Activated T-helper 1 cell treated with anti-CD3 and anti-CD28 coated beads, Interleukin-12 subunit alpha, Interleukin-12 subunit beta, Interleukin-2, Interleukin-4 antibody, amounts not matched to agents 30 ng/mL and 10 ng/mL and 1 ng/mL, durations not matched to agents 14 hours and 24 hours and 36 hours (primary cell): ENCODE measurements around the gene CASP12. TPM values are rescaled to one million over a fixed set of nuclear protein-coding genes. Genes with fewer than 3 reads are reported as not detected.
A peak's percentile ranks its signal among the peaks of the same experiment; 100 is the strongest.
"Not testable (repeated sequence)": the region's sequence is repeated elsewhere in the genome, so short reads cannot be mapped to it uniquely, and the experiment has no call there.

ENCODE experiments used
- DNase-seq: peaks from one replicate; pipeline ENCODE4 v3.0.0; 2021; ENCODE audit warnings: low spot score
- H3K27ac Mint-ChIP-seq: one replicate; pipeline ENCODE4 v1.8.0; 2021; ENCODE audit warnings: mild to moderate bottlenecking, mixed read lengths
- H3K27me3 Mint-ChIP-seq: one replicate; pipeline ENCODE4 v1.8.0; 2022; ENCODE audit warnings: mild to moderate bottlenecking, moderate library complexity, mixed read lengths; ENCODE audit not compliant: insufficient read depth
- H3K36me3 Mint-ChIP-seq: one replicate; pipeline ENCODE4 v1.8.0; 2021; ENCODE audit warnings: low read depth, mixed read lengths
- H3K4me1 Mint-ChIP-seq: one replicate; pipeline ENCODE4 v1.8.0; 2021; ENCODE audit warnings: low read depth, mixed read lengths
- H3K4me3 Mint-ChIP-seq: one replicate; pipeline ENCODE4 v1.8.0; 2021; ENCODE audit warnings: mild to moderate bottlenecking, moderate library complexity, mixed read lengths
- H3K9me3 Mint-ChIP-seq: one replicate; pipeline ENCODE4 v1.8.0; 2021; ENCODE audit warnings: mixed read lengths
- intact Hi-C: fragments of 100-400 bp; cut with micrococcal nuclease; formaldehyde crosslinking; loops from one replicate; pipeline ENCODE4 v1.15.1; 2024
- total RNA-seq: library from RNA; stranded (reverse); gene quantifications from 2 replicates; pipeline ENCODE4 v1.2.3, GENCODE V29; 2022

The CASP12 gene
- total RNA-seq = not detected in 2 replicates

DNA sequence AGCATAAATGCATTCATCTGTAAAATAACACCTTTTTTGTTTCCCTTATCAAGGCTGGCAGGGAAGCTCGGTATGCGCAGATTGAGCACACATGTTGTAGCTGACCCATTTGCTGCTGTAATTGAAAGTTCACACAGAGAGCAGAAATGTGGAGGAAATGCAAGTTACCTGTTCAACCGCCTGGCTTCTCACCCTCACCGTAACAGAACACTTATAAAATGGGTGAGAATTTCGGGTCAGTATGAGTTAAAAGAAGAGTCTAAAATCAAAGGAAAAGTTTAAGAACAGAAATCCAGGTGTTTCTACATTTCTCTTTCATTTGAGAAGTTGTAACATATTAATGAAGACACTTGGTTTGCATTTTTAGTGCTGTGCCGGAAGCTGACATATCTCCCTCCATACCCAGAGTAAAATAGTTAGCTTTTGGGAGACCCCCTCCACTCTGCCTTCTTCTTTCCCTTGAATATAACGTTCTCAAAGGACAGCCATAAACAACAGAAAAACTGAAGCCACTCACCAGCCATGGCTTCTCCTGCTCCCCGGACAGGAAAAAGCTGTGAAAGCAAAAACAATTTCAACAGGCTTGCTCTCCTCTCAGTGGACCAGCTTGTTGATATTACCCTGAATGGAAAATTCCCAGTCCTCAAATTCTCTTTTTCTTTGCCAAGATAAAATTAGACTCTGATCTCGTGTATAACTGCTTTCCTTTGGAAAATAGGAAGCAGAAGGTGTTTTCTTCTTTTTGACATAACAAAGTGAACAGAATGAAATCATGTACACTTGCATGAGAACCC is at the start of gene CASP12:
Gene CASP12, minus strand, starts transcription at position 570 of the 794 bp plus-strand sequence.
- peaks cover 2% of the 10 kb centered on the region for H3K27me3 Mint-ChIP-seq
- H3K36me3 Mint-ChIP-seq = peaks cover 5% of the 10 kb centered on the region
- intact Hi-C loops = no loop called here
- peaks cover 21% of the 10 kb centered on the region for H3K4me1 Mint-ChIP-seq
- DNase-seq = no peak
- peaks cover 9% of the 10 kb centered on the region for H3K9me3 Mint-ChIP-seq
- no peak within 1 kb of the TSS for H3K27ac Mint-ChIP-seq
- peak within 1 kb of the TSS; percentile 51 for H3K4me3 Mint-ChIP-seq

DNA sequence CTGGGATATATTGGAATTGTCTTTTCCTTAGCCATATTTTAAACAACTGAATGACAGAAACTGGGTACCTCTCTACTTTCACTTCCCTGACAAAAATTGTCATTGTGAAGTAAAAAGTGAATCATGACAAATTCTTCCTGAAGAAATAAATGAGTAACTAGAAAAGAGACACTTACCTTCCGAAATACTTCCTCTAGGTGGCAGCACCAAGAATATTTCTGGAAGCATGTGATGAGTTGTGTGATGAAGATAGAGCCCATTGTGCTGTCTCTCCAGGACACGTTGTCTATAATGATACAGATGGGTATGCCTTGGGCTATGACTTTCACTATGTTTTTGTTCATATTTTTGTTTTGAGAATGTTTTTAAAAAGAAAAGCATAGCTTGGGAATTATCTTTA is 48.6 kb upstream of the CASP12 start:
- DNase-seq = peak; percentile 12
- no peaks in the 10 kb centered on the region for H3K27me3 Mint-ChIP-seq
- intact Hi-C loops = no loop called here
- H3K4me3 Mint-ChIP-seq = no peak overlapping the region
- no peaks in the 10 kb centered on the region for H3K9me3 Mint-ChIP-seq
- H3K36me3 Mint-ChIP-seq = peaks cover 80% of the 10 kb centered on the region
- H3K4me1 Mint-ChIP-seq = peaks cover 6% of the 10 kb centered on the region
- no peak overlapping the region for H3K27ac Mint-ChIP-seq

DNA sequence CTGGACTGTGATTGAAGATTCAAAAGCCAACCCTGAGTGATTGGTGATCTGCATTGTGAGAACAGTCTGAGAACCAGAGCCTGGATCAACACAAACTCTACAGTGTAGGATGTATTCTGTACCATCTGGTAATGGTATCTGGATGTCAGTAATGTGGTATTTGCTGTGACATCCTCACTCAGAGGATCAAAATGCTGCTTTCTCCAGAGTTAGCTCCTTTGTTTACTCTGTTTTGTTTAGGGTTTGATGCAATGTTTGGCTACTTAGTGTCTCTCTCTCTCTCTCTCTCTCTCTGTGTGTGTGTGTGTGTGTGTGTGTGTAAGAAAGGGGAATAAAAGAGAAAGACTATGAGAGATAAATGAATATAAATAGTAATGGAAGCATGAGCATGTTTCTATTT is 45.8 kb upstream of the CASP12 start:
- no peak for DNase-seq
- no peak overlapping the region for H3K27ac Mint-ChIP-seq
- H3K36me3 Mint-ChIP-seq = peaks cover 58% of the 10 kb centered on the region
- H3K27me3 Mint-ChIP-seq = no peaks in the 10 kb centered on the region
- no peak overlapping the region for H3K4me3 Mint-ChIP-seq
- intact Hi-C loops = no loop called here
- H3K9me3 Mint-ChIP-seq = no peaks in the 10 kb centered on the region
- H3K4me1 Mint-ChIP-seq = peaks cover 6% of the 10 kb centered on the region

DNA sequence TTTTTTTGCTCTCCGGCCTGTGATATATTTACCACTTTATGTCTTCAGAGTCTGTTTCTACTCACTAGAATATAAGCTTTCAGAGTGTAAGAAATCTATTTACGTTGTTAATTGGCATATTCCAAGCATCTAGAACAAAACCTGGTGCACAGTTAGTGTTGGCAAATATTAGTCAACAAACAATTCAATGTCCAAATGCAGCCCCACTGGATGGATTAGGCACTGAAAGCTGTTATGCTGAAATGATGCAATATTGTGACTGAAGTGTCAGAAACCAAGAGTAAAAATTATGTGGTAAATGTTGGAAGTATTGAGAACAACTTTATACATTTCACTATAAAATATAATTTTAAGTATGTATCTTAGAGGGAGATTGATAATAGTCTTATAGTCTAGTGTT is 45.3 kb upstream of the CASP12 start:
- Mint-ChIP-seq H3K27ac (no peak overlapping the region), H3K4me1 (peaks cover 6% of the 10 kb centered on the region), H3K4me3 (no peak overlapping the region), H3K27me3 (no peaks in the 10 kb centered on the region), H3K9me3 (no peaks in the 10 kb centered on the region), H3K36me3 (peaks cover 53% of the 10 kb centered on the region)
- DNase-seq = no peak
- intact Hi-C loops = no loop called here

DNA sequence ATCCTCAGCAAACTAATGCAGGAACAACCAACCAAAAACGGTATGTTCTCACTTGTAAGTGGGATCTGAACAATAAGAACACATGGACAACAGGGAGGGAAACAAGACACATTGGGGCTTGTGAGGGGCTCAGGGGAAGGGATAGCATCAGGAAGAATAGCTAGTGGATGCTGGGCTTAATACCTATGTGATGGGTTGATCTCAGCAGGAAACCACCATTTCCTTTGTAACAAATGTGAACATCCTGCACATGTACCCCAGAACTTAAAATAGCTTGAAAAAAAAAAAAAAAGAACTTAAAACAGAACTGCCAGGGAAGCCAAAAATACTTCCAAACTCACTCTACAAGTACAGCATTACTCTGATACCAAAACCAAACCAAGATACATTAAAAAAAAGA is 36.3 kb upstream of the CASP12 start:
- Mint-ChIP-seq H3K27ac (no peak overlapping the region), H3K36me3 (peaks cover 22% of the 10 kb centered on the region), H3K4me3 (peak overlapping the region; percentile 52), H3K9me3 (peaks cover 28% of the 10 kb centered on the region), H3K27me3 (peaks cover 2% of the 10 kb centered on the region), H3K4me1 (peaks cover 13% of the 10 kb centered on the region)
- DNase-seq = no peak
- intact Hi-C loops = no loop called here

DNA sequence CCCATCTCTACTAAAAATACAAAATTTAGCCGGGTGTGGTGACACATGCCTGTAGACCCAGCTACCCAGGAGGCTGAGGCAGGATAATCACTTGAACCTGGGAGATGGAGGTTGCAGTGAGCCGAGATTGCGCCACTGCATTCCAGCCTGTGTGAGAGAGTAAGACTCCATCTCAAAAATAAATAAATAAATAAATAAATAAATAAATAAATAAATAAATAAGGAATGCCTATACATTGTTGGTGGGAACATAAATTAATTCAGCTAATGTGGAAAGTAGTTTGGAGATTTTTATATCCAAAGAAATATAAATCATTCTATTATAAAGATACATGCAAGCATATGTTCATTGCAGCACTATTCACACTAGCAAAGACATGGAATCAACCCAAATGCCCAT is 35.8 kb upstream of the CASP12 start:
- peaks cover 22% of the 10 kb centered on the region for H3K36me3 Mint-ChIP-seq
- intact Hi-C loops, H3K27me3 Mint-ChIP-seq, H3K27ac Mint-ChIP-seq, DNase-seq: not testable (repeated sequence)
- peaks cover 32% of the 10 kb centered on the region for H3K9me3 Mint-ChIP-seq
- peaks cover 13% of the 10 kb centered on the region for H3K4me1 Mint-ChIP-seq
- H3K4me3 Mint-ChIP-seq = peak overlapping the region; percentile 52

DNA sequence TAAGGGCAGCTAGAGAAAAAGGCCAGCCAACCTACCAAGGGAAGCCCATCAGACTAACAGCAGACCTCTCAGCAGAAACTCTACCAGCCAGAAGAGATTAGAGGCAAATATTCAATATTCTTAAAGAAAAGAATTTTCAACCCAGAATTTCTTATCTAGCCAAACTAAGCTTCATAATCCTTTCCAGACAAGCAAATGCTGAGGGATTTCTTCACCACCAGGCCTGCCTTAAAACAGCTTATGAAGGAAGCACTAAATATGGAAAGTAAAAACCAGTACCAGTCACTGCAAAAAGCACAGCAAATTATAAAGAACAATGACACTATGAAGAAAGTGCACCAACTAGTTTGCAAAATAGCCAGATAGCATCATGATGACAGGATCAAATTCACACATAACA is 30.6 kb upstream of the CASP12 start:
- intact Hi-C loops = no loop called here
- peaks cover 23% of the 10 kb centered on the region for H3K36me3 Mint-ChIP-seq

DNA sequence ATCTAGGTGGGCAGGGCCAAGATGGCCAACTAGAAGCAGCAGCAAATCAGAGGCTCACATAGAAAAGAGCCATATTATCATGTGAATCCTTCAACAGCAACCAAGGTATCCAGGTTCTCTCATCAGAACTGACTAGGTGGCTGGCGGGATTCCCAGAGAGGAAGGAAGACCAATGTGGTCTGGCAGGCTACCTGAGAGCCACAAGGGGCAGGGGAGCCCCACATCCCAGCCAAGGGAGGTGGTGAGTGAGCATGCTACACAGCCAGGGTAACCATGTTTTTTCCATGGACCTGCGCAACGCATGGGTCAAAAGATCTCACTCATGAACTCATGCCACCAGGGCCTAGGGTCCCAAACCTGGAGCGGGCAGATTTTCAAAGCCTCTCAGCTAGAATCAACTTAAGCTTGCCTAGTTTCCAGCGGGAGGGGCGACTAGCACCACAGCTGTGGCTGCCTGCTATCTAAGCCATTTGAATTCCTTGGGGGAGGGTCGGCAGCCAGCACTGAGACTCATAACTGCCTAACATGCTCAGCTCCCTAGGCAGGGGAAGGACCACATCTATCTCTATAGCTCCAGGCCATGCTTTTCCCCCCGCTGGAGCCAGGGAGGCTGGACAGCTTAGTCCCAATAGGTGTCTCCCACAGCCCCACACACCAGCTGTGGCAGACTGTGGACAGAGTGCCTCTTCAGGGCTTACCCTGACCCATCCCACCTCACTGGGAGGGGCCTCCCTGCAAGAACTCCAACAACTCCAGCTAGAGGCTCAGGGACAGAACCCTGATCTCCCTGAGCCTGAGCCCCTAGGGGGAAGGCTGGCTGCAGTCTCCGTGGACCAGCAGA is 28.7 kb upstream of the CASP12 start:
- no peak overlapping the region for H3K27ac Mint-ChIP-seq
- peaks cover 7% of the 10 kb centered on the region for H3K27me3 Mint-ChIP-seq
- peaks cover 23% of the 10 kb centered on the region for H3K36me3 Mint-ChIP-seq
- intact Hi-C loops = no loop called here
- H3K9me3 Mint-ChIP-seq = peaks cover 43% of the 10 kb centered on the region
- no peak overlapping the region for H3K4me3 Mint-ChIP-seq
- H3K4me1 Mint-ChIP-seq = no peaks in the 10 kb centered on the region
- DNase-seq = no peak

More for the DNA sequence above, 30.6 kb upstream of the CASP12 start:
- no peaks in the 10 kb centered on the region for H3K4me1 Mint-ChIP-seq
- no peak for DNase-seq
- no peak overlapping the region for H3K27ac Mint-ChIP-seq
- peaks cover 4% of the 10 kb centered on the region for H3K27me3 Mint-ChIP-seq
- H3K9me3 Mint-ChIP-seq = peaks cover 46% of the 10 kb centered on the region
- H3K4me3 Mint-ChIP-seq = no peak overlapping the region

DNA sequence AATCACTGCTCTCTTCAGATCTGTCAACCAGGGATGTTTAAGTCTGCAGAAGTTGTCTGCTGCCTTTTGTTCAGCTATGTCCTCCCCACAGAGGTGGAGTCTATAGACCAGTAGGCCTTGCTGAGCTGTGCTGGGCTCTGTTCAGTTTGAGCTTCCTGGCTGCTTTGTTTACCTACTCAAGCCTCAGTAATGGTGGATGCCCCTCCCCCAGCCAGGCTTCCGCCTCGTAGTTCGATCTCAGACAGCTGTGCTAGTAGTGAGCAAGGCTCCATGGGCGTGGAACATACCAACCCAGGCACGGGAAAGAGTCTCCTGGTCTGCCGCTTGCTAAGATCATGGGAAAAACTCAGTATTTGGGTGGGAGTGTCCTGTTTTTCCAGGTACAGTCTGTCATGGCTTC is 27.6 kb upstream of the CASP12 start:
- peaks cover 42% of the 10 kb centered on the region for H3K9me3 Mint-ChIP-seq
- DNase-seq = no peak
- peaks cover 7% of the 10 kb centered on the region for H3K27me3 Mint-ChIP-seq
- no peaks in the 10 kb centered on the region for H3K4me1 Mint-ChIP-seq
- intact Hi-C loops = no loop called here
- H3K27ac Mint-ChIP-seq = no peak overlapping the region
- H3K36me3 Mint-ChIP-seq = peaks cover 18% of the 10 kb centered on the region
- no peak overlapping the region for H3K4me3 Mint-ChIP-seq

DNA sequence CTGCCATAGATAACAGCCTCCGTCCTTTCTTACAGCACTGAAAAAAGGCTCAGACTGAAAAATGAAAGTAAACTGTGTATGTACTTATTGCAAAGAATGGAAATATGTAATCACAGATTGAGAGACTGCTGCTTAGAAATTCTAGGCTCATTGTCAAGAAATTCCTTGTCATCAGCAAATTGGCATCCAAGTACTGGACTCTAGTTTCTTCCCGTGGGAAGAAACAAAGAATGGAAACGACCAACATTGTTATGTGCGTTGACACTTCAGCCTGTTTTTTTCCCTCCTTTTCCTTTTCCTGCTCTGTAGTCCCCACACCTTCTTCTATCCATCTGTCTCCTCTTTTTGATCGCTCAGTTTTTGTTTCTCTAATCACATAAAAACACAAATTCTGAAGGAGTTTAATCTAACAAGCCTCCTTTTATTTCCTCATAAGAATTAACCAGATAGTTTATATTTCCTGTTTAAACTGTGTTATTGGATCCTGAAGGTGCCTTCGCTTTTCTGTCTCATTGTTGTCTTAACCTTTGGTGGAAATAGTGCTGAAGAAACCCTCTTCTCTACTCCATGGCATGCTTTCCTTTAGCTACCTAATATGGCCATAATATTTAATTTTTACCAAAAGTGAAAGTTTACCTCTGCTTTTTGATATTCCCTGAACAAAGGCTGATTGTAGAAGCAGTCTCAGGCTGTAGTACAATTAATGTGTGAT is 20.0 kb upstream of the CASP12 start:
- H3K9me3 Mint-ChIP-seq = peaks cover 4% of the 10 kb centered on the region
- peaks cover 31% of the 10 kb centered on the region for H3K4me1 Mint-ChIP-seq
- peak overlapping the region; percentile 30 for H3K27ac Mint-ChIP-seq
- H3K27me3 Mint-ChIP-seq = peaks cover 3% of the 10 kb centered on the region
- peaks cover 7% of the 10 kb centered on the region for H3K36me3 Mint-ChIP-seq
- DNase-seq = no peak
- intact Hi-C loops = loop anchor here (2.0 to 5.0 kb wide), 2 partner anchors 217 to 311 kb away; no protein-coding TSS in a partner anchor
- peak overlapping the region; percentile 71 for H3K4me3 Mint-ChIP-seq

DNA sequence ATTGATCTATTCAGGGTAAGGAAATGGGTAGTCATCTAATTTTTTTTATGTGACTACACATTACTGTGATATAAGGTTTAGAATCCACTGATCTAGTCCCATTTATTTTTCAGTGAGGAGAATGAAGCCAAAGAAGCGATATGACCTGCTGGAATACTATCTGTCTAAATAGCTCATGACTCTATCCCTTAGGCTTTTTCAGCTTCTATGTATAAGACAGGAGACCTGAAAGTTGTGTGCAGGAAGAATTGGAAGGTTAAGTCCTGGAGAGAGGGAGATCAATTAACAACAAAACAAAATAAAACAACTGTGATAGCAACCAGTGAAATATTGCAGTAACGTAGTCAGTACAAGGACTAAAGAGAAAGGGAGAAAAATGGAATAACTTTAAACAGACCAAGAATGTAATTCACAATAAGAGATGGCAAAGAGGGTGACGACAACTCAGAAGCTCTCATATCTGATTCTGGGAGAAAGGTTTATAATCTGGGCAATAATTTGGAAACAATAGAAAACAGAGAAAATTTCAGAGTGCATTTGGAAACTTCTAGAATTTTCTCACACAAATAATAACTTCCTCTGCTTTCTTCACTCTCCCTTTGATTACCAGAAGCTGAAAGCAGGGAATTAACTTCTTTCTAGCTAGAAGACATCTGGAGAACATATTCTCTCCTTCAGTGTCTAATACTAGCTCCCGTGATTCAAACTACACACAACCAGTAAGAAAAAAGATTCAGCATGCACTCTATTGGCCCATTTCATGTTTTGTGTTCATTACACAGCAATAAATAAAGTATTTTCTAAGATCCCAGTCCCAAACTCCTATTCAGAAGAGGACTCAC is 19.2 kb upstream of the CASP12 start:
- no peaks in the 10 kb centered on the region for H3K9me3 Mint-ChIP-seq
- peak overlapping the region; percentile 71 for H3K4me3 Mint-ChIP-seq
- intact Hi-C loops = loop anchor here (2.0 to 5.0 kb wide), 3 partner anchors 51 to 310 kb away; partner anchors contain the start of gene CASP4
- H3K36me3 Mint-ChIP-seq = peaks cover 3% of the 10 kb centered on the region
- DNase-seq = no peak
- H3K4me1 Mint-ChIP-seq = peaks cover 31% of the 10 kb centered on the region
- no peaks in the 10 kb centered on the region for H3K27me3 Mint-ChIP-seq
- peak overlapping the region; percentile 30 for H3K27ac Mint-ChIP-seq

DNA sequence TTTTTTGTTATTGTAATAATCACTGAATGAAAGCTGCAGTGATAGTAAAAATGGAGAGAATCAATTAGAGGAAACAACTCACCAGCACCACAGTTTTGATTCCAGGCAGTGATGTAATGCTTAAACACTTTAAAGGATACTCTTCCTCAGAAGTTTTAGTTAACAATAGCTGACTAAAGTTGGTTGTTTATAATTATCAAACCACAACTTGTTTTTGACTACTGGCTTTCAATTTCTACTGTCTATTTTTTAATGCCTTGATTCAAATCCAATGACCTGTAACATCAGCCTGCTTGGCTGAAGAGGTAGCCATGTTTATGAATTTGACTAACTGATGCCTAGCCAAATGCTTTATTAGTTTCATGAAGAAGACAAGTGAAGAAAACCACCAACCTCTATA is 18.2 kb upstream of the CASP12 start:
- no peaks in the 10 kb centered on the region for H3K27me3 Mint-ChIP-seq
- DNase-seq = no peak
- intact Hi-C loops = loop anchor here (2.0 to 5.0 kb wide), 2 partner anchors 52 to 309 kb away; partner anchors contain the start of gene CASP4
- peak overlapping the region; percentile 63 for H3K4me3 Mint-ChIP-seq
- H3K4me1 Mint-ChIP-seq = peaks cover 31% of the 10 kb centered on the region
- no peaks in the 10 kb centered on the region for H3K9me3 Mint-ChIP-seq
- H3K27ac Mint-ChIP-seq = no peak overlapping the region
- H3K36me3 Mint-ChIP-seq = peaks cover 3% of the 10 kb centered on the region
